HL-60 (cell line): ENCODE results near the gene KSR1.

Source experiments
- DNase-seq, 2 experiments: peaks; one replicate each; pipeline ENCODE4 v3.0.0-alpha.2; 2010 to 2020; ENCODE audit warnings: low read depth in 1 of 2, low spot score in 1 of 2
- H3K27ac ChIP-seq: fragments of 250-450 bp; sonication (Bioruptor Pico); replicated peaks from 2 replicates; pipeline ENCODE4 v1.5.1; 2020; ENCODE audit warnings: mild to moderate bottlenecking, moderate library complexity
- H3K27me3 ChIP-seq: fragments of 250-450 bp; sonication (Bioruptor Pico); 2 replicates; pipeline ENCODE4 v1.5.1; 2021; ENCODE audit warnings: mild to moderate bottlenecking, moderate library complexity; ENCODE audit not compliant: insufficient read depth, poor library complexity, severe bottlenecking
- H3K4me3 ChIP-seq: replicated peaks from 2 replicates; pipeline ENCODE4 v1.5.1; 2011; ENCODE audit warnings: mild to moderate bottlenecking, control low read depth, low read length; ENCODE audit not compliant: insufficient read depth
- CTCF ChIP-seq: IDR thresholded peaks from one replicate; pipeline ENCODE4 v1.5.1; 2011; ENCODE audit warnings: low read length, control low read depth, inconsistent platforms; ENCODE audit not compliant: insufficient read depth
- GABPA ChIP-seq: IDR thresholded peaks from 2 replicates; pipeline ENCODE4 v1.6.1; 2012; ENCODE audit warnings: low read depth
- POLR2AphosphoS5 ChIP-seq: IDR thresholded peaks from 2 replicates; pipeline ENCODE4 v1.6.1; 2012; ENCODE audit warnings: low read depth
- SPI1 ChIP-seq: IDR thresholded peaks from 2 replicates; pipeline ENCODE4 v1.6.1; 2012; ENCODE audit warnings: low read depth, mild to moderate bottlenecking, borderline replicate concordance
- TF ChIP-seq, protein P1 (sequence below): IDR thresholded peaks from 2 replicates; pipeline ENCODE4 v1.6.1; 2012; ENCODE audit warnings: low read depth; ENCODE audit not compliant: insufficient replicate concordance

The KSR1 gene

GRCh38 chr17:27535178-27535928 is 79.1 kb downstream of the KSR1 start:
- no peak for TF ChIP-seq GABPA
- TF ChIP-seq SPI1: no peak
- TF ChIP-seq, protein P1, sequence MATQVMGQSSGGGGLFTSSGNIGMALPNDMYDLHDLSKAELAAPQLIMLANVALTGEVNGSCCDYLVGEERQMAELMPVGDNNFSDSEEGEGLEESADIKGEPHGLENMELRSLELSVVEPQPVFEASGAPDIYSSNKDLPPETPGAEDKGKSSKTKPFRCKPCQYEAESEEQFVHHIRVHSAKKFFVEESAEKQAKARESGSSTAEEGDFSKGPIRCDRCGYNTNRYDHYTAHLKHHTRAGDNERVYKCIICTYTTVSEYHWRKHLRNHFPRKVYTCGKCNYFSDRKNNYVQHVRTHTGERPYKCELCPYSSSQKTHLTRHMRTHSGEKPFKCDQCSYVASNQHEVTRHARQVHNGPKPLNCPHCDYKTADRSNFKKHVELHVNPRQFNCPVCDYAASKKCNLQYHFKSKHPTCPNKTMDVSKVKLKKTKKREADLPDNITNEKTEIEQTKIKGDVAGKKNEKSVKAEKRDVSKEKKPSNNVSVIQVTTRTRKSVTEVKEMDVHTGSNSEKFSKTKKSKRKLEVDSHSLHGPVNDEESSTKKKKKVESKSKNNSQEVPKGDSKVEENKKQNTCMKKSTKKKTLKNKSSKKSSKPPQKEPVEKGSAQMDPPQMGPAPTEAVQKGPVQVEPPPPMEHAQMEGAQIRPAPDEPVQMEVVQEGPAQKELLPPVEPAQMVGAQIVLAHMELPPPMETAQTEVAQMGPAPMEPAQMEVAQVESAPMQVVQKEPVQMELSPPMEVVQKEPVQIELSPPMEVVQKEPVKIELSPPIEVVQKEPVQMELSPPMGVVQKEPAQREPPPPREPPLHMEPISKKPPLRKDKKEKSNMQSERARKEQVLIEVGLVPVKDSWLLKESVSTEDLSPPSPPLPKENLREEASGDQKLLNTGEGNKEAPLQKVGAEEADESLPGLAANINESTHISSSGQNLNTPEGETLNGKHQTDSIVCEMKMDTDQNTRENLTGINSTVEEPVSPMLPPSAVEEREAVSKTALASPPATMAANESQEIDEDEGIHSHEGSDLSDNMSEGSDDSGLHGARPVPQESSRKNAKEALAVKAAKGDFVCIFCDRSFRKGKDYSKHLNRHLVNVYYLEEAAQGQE: no peak
- TF ChIP-seq POLR2AphosphoS5: no peak
- no peak for TF ChIP-seq CTCF
- Histone ChIP-seq H3K27ac (no peak overlapping the region), H3K27me3 (no peaks in the 10 kb centered on the region), H3K4me3 (no peak overlapping the region)
- DNase-seq: no peak

DNA sequence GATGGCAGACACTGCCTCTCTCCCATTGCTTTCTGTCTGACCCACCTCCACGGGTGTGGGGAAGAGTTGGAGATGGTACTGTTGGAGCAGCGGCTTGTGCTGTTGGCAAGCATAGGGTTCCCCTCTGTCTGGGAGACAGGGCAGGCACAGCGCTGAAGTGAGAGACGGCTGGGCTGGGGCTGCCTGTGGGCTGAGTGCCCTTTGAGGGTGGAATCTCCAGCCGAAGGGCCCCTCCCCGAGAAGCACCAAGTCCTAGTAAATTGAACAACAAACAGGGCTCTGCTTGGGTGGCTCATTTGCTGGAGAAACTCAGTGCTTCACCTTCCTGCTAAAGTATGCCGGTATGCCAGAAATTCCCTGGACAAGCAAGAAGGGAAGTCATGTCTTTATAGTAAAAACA is 79.7 kb downstream of the KSR1 start:
- no peak overlapping the region for H3K27ac ChIP-seq
- DNase-seq: no peak
- H3K4me3 ChIP-seq: no peak overlapping the region
- H3K27me3 ChIP-seq: no peaks in the 10 kb centered on the region
- no peak for TF ChIP-seq POLR2AphosphoS5
- no peak for TF ChIP-seq SPI1
- TF ChIP-seq, protein P1: no peak
- TF ChIP-seq GABPA: no peak
- TF ChIP-seq CTCF: no peak

GRCh38 chr17:27536781-27537180 is 80.5 kb downstream of the KSR1 start:
- Histone ChIP-seq H3K27me3 (no peaks in the 10 kb centered on the region), H3K27ac (no peak overlapping the region), H3K4me3 (no peak overlapping the region)
- no peak for DNase-seq
- TF ChIP-seq SPI1 (no peak), GABPA (no peak), POLR2AphosphoS5 (no peak), CTCF (no peak)
- TF ChIP-seq, protein P1: no peak
